GM18951 (cell line): ENCODE measurements around the gene ULK3.

ENCODE experiments used
- POLR2A ChIP-seq: IDR thresholded peaks from 4 replicates; pipeline ENCODE4 v1.6.1; 2011; ENCODE audit warnings: mild to moderate bottlenecking; ENCODE audit not compliant: insufficient read length, insufficient read depth; ENCODE audit errors: extremely low read depth
- in situ Hi-C: fragments of 300-500 bp; cut with MboI; formaldehyde crosslinking; loops from one replicate; pipeline ENCODE4 v1.12.0; 2022; ENCODE audit warnings: low sequenced_read_pairs, mixed read lengths, inconsistent platforms; ENCODE audit not compliant: unreplicated experiment

ULK3 gene

DNA sequence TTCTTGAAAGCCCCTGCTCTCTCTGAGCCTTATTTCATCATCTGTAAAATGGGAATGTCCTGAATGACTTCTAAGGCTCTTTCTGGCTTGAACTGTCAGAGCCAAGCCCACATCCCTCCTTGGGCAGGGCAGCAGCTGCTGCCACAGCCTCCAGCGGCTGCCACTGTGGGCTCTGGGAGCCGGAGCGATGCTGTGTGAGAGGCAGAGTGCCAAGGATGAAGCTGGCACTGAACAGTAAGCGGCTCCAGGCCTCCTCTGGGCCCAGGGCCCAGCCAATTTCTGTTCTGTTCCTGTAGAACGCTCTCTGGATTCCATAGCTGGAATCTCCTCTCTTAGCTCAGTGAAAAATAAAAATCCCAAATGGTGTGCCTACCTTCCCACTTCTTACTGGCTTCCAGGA is 12.1 kb downstream of the ULK3 start:
- TF ChIP-seq POLR2A = no peak
- in situ Hi-C loops = no loop called here

DNA sequence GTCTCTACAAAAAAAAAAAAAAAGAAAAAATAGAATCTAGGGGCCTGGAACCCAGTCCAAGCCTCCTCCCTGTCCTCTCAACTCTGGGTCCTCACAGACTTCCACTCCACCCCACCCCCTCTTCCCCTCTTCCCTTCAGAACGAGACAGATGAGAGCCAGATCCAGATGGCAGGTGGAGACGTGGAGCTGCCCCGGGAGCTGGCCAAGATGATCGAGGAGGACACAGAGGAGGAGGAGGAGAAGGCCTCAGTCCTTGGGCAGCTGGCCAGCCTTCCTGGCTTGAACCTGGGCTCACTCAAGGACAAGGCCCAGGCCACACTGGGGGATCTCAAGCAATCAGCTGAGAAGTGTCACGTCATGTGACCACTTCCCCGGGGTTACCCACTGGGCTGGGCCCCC is 13.0 kb downstream of the ULK3 start:
- in situ Hi-C loops = no loop called here
- TF ChIP-seq POLR2A = no peak

DNA sequence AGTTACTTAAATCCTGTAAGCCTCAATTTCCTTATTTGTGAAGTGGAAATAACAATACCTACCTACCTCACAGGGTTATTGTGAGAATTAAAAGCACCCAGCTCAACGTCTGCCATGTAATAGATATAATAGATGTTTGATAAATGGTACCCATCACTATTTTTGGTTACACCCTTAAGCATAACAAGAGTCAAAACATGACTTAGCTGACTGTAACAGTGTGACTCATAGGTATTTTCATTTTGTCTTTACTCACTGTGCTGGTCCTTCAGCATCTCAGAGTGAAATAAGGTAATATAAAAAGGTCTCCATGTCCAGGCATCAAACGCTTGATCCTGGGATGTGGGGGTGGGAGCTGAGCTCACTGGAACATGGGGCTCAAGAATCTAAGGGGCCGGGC is 13.5 kb downstream of the ULK3 start:
- in situ Hi-C loops = no loop called here
- no peak for TF ChIP-seq POLR2A

DNA sequence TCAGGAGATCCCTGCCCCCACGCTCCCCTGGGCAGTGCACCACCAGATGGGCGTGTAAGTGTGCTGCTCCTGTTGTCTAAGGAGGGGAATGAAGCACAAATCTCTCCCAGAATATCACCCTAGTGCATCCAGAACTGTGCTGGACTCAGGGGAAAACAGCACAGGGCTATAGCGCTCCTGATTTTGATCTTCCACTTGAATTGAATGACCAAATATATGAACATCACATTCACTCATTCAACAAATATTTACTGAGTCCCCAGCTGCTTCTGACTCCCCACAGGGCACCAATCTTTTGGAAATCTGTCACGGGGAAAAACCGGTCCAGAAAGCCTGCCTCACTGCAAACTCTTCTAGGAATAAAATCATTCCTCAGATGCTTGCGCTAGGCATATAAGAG is 14.1 kb downstream of the ULK3 start:
- in situ Hi-C loops = no loop called here
- TF ChIP-seq POLR2A = no peak

DNA sequence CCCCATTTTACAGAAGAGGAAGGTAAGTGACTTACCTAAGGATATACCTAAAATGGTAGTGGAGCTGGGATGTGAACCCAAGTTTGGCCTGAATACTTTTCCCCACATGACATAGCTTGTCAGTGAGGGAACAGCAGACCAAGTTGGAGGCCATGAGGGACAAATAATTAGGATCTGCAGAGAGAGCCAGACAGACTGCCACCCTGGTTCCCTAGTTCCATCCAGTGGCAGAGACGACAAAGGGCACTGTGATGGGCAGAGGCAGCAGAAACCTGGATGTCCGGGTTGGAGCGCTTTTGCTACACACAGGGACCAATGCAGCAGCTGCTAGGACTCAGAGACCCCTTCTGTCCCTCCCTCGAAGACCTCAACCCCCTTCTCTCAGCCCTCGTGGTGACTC is 15.3 kb downstream of the ULK3 start:
- in situ Hi-C loops = no loop called here
- TF ChIP-seq POLR2A = no peak

DNA sequence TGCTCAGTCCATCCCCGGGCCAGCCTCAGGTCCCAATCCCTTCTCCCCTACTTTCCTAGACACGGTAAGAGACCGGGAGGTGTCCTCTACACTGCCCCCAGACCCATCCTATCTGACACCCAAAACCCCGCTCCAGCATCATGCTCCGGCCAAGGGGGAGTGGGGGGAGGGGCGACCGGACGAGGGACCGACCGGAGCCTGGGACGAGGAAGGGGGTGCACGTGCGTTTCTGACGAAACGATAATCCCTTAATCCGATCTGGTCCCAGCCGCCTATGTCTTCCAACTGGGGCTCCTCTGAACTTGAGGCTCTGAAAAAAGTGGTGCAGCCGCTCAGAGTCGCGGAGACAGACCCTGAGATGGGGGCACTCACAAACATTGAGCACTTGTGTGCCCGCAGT is 16.0 kb downstream of the ULK3 start:
- no peak for TF ChIP-seq POLR2A
- in situ Hi-C loops = no loop called here

DNA sequence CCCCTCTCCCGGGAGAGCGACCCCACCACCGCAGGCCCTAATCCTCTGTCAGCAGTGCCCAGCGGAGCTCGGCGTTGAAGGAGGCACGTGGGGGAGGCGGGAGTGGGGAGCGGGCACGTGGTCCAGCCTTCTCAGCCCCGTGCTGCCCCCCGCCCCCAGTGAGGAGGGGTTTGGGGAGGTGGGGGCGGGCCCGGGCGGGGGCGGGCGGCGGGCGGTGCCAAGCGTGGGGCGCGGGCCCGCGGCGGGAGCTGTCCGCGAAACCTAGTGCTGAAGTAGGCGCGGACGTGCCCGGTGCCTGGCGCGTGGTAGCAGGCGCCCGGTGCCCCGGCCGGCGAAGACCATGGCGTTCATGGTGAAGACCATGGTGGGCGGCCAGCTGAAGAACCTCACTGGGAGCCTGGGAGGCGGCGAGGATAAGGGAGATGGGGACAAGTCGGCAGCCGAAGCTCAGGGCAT is 16.6 kb downstream of the ULK3 start, which contains the start of gene CPLX3:
TSS of gene CPLX3 (plus strand) at position 264 of the 456 bp plus-strand sequence. CDS start at position 341, 77 bp downstream.
- TF ChIP-seq POLR2A = no peak
- in situ Hi-C loops = no loop called here

DNA sequence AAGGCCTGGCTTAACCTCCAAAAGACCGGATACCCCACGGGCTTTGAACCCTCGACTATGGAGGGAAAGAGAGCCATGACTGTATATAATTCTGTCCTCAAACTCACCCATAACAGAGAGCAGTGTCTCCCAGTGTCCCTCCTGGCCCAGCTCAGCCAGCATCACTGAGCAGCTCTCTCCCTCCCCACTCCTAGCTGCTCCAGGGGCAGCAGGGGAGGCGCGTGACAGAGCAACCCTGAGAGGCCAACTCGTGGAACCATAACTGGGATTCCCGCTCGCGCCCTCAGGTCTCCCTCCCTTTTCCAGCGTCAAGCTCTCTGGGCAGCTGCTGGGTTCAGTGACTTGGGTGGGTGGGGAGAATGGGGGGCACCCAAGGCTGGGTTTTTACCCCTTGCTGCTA is 17.1 kb downstream of the ULK3 start:
- in situ Hi-C loops = no loop called here
- TF ChIP-seq POLR2A = no peak

DNA sequence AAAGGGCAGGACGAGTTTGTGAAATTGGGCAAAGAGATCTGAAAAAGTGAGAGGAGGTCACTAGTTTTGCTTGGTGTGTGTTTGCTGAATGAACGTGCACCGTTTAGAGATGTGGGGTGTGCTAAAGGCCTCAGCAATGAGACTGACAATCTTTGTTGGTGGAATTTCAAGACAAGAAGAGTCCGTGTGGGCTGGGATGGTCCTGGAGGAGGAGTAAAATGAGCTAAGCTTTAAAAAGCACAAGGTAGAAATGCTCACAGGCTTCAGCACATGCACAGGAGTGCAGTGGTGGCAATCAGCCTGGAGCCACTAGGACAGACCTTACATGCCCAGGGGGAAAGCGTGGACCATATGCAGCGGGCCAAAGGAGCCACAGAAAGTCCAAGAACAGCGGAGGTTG is 18.0 kb downstream of the ULK3 start:
- in situ Hi-C loops = no loop called here
- TF ChIP-seq POLR2A = no peak

DNA sequence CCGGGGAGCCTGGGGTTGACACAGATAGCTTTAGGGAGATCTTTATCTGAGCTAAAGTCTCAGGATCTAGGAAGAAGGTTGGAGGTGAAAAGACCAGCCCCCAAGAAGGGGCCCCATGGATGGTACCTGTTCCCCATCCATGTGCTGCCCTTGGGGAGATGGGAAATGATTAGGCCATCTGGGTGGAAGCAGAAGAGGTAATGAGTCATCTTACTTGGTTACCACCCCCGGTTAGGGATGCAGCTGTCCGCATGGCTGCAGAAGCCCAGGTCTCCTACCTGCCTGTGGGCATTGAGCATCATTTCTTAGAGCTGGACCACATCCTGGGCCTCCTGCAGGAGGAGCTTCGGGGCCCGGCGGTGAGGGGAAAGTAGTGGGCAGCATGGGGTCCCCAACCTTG is 19.6 kb downstream of the ULK3 start:
- in situ Hi-C loops = no loop called here
- TF ChIP-seq POLR2A = no peak

DNA sequence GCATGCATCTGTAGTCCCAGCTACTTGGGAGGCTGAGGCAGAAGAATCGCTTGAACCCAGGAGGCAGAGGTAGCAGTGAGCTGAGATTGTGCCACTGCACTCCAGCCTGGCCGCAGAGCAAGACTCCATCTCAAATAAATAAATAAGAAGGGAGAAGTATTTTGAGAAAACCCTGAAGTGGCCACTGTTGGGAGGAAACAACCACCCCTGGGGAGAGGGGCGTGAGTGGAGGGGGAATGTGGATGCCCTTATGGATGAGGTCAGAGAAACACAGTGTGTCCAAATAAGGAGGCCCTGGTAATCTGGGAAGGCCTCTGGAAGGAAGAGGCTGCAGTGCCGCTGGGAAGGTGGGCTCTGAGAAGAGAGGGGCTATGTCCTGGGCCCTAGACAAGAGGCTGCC is 20.7 kb downstream of the ULK3 start:
- in situ Hi-C loops = no loop called here
- no peak for TF ChIP-seq POLR2A

DNA sequence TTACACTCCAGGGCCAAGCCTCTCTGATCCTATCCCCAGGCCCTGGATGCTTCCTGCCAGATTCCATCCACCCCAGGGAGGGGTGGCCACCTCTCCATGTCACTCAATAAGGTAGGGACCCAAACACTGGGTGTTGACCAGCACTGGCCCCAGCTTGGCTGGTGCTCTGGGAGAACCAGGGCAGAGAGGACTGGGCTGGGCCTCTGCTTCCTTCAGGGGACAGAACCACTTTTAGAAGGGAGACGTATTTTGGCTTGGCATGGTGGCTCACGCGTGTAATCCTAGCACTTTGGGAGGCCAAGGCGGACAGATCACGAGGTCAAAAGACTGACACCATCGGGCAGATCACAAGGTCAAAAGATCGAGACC is 21.2 kb downstream of the ULK3 start:
- in situ Hi-C loops = no loop called here

DNA sequence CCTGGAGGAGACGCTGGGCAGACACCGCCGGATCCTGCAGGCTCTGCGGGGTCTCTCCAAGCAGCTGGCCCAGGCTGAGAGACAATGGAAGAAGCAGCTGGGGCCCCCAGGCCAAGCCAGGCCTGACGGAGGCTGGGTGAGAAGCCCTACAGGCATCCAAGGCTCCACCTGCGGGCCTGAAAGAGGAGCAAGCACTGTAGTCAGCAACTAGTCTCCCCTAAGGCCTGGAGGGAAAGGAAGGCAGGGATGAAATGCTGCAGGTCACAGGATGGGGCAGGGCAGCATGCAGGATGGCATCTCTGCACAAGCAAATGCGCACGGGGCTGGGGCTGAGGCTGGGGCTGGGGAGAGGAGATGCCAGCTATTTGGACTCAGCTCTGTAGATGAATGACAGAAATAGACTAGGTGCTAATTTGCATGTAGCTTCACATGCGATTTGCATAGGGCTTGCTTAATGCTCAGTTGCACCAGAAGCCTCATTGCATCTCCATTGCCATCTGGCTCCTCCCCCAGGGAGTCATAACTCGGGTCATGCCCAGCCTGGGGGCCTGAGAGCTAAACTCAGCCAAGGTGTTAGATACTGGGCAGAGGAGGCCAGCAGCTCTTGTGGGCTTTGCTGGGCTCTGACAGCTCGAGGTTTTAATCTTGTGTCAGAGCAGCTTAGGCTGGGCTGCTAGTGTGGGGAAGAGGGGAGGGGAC is 21.7 kb downstream of the ULK3 start:
- in situ Hi-C loops = no loop called here
- peak; percentile 27 for TF ChIP-seq POLR2A

More for the DNA sequence above, 21.2 kb downstream of the ULK3 start:
- TF ChIP-seq POLR2A = no peak

DNA sequence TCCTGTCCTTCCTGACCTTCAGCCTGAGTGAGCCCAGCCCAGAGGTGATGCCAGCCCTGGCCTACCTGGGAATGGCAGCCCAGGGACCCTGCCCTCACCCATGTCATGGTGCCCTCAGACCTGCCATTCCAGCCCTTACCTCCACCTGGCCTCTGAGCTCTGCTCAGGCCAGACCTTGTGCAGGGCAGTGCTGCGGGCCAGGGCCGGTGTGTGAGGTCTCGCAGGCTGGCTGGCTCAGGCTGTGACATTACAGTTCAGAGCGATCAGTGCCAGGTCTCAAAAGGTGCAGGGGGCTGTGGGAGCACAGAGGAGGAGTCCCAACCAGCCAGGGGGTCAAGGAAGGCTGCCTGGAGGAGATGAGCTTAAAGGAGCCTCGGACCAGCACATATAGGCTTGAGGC is 22.9 kb downstream of the ULK3 start:
- in situ Hi-C loops = no loop called here
- TF ChIP-seq POLR2A = no peak

DNA sequence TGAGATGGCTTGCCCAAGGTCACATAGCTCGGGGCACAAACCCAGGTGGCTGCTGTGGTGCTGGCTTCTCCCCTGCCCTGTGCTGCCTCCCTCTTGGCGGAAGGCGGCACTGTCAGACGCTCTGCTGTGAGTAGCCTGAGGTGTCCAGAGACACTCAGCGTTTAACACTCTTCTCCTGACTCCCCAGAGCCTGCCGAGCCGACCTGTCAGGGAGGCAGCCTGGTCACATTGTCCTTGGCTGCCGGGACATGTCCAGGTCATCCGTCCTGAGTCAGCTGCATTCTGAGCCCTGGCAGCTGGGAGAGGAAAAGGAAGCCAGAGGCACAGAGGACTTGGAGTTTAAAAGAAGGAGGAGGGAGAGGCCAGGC is 25.6 kb downstream of the ULK3 start:
- TF ChIP-seq POLR2A = no peak
- in situ Hi-C loops = no loop called here

DNA sequence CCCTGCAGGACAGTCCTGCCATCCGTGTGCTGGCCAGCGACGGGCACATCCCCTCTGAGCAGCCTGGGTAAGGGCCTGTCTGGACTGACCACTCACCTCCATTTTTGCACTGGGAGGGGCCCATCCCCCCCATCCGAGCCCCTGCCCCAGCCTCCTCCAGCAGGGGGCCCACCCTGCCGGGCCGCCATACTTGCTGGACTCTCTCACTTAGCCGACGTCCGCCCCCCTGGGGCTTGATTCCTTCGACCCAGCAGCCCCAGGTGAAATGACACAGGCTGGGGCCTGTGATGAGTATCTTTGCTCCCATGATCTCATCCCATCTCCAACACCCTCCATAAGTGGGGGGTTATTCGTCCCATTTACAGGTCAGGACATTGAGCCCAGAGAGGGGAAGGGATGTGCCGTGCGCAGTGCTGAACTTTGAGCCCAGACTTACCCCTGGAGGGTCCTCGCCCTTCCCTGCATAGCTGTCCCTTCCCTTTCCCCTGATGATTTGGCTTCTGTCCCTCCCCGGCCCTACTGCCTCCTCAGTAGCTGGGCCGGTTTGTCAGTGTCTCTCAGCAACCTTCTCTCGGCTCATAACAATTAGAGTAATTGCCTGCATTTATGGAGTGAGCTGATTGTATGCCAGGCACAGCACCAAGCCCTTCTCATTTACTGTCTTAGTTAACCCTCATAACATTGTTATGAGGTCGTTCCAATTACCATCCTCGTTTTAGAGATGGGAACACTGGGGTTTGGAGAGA is 26.2 kb downstream of the ULK3 start:
- in situ Hi-C loops = no loop called here
- no peak for TF ChIP-seq POLR2A
